Measurements from ENCODE around the gene TES. TPM values are rescaled to one million over a fixed set of nuclear protein-coding genes. Genes with fewer than 3 reads are reported as not detected.

TES gene
- total and polyA plus RNA-seq, 2 experiments from 2014 or later = 37.3 to 38.3 TPM

DNA sequence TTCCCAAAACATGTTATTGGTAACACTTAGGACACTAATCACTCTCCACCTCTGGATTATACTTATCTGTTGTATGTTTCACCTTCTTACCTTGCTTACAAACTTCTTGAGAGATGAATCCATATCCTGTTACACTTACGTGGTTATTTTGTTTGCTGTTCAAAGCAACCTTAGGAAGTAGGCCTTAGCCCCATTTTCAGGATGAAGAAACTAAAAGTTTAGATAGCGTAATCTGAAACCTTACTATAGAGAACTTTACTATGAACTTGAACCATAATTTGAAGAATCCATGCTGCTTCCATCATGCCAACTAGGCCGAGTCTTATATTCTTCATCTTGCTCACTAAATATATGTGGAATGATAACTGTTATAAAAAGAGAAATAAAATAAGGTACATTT, 4.6 kb downstream of the TES start:
- Histone ChIP-seq H3K4me2 (no peak overlapping the region), H3K4me3 (no peak overlapping the region), H3F3A (replicated peaks; ENCODE audit: low read depth) (peaks cover 4% of the 10 kb centered on the region; the same call in 1 of the 2 replicates), H3K36me3 (ENCODE audit: insufficient read depth) (no peaks in the 10 kb centered on the region), H3K27ac (ENCODE audit: low read depth) (no peak overlapping the region), H3K27me3 (ENCODE audit: insufficient read depth) (peaks cover 7% of the 10 kb centered on the region), H2AFZ (no peak overlapping the region), H4K20me1 (replicated peaks; ENCODE audit: insufficient read depth) (no peaks in the 10 kb centered on the region), H3K79me2 (replicated peaks; ENCODE audit: insufficient read depth) (peaks cover 75% of the 10 kb centered on the region), H3K9me2 (ENCODE audit: insufficient read depth) (no peaks in the 10 kb centered on the region), H3K4me1 (ENCODE audit: insufficient read depth) (peaks cover 19% of the 10 kb centered on the region)
- Mint-ChIP-seq H3K27me3 (ENCODE audit: insufficient read depth, low read depth, poor library complexity) (peaks cover 4% of the 10 kb centered on the region), H3K9me3 (no peaks in the 10 kb centered on the region), H3K36me3 (ENCODE audit: low read depth) (no peaks in the 10 kb centered on the region), H3K4me1 (peaks cover 18% of the 10 kb centered on the region; the same call in 2 of the 3 replicates), H3K27ac (no peak overlapping the region), H3K4me3 (no peak overlapping the region)
- TF ChIP-seq ZNF462 (CRISPR knock-in tag; IDR thresholded peaks at IDR 0.05) (no peak), POLR2AphosphoS5 (IDR thresholded peaks at IDR 0.05; ENCODE audit: low read depth) (no peak), JUNB (IDR thresholded peaks at IDR 0.05; ENCODE audit: unreplicated experiment) (no peak), REST (IDR thresholded peaks at IDR 0.05; ENCODE audit: unreplicated experiment) (no peak), STAT1 (IDR thresholded peaks at IDR 0.05; ENCODE audit: unreplicated experiment) (no peak), ZNF331 (CRISPR knock-in tag; IDR thresholded peaks at IDR 0.05; ENCODE audit: low read depth) (no peak), CTCF (conservative IDR thresholded peaks at IDR 0.05; ENCODE audit: low read depth in 2 of 2) (no peak), ZNF114 (CRISPR knock-in tag; IDR thresholded peaks at IDR 0.05) (no peak), NANOG (IDR thresholded peaks at IDR 0.05; ENCODE audit: borderline replicate concordance) (no peak), EZH2phosphoT487 (IDR thresholded peaks at IDR 0.05; ENCODE audit: unreplicated experiment) (no peak), CREB1 (CRISPR knock-in tag; IDR thresholded peaks at IDR 0.05; ENCODE audit: low read depth) (no peak), EZH2 (IDR thresholded peaks at IDR 0.05; ENCODE audit: low read depth, unreplicated experiment) (no peak)
- TF ChIP-seq, protein P1, sequence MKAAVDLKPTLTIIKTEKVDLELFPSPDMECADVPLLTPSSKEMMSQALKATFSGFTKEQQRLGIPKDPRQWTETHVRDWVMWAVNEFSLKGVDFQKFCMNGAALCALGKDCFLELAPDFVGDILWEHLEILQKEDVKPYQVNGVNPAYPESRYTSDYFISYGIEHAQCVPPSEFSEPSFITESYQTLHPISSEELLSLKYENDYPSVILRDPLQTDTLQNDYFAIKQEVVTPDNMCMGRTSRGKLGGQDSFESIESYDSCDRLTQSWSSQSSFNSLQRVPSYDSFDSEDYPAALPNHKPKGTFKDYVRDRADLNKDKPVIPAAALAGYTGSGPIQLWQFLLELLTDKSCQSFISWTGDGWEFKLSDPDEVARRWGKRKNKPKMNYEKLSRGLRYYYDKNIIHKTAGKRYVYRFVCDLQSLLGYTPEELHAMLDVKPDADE (IDR thresholded peaks at IDR 0.05) = no peak
- no peak for ATAC-seq
- DNase-seq (ENCODE audit: low spot score) = no peak
